Germinal center (tissue), 1 donor: ENCODE data around the gene ZBTB17.

ENCODE experiments used
- DNase-seq: peaks from one replicate; pipeline ENCODE4 v3.0.0; 2012; ENCODE audit warnings: mixed read lengths, low spot score

Gene ZBTB17

DNA sequence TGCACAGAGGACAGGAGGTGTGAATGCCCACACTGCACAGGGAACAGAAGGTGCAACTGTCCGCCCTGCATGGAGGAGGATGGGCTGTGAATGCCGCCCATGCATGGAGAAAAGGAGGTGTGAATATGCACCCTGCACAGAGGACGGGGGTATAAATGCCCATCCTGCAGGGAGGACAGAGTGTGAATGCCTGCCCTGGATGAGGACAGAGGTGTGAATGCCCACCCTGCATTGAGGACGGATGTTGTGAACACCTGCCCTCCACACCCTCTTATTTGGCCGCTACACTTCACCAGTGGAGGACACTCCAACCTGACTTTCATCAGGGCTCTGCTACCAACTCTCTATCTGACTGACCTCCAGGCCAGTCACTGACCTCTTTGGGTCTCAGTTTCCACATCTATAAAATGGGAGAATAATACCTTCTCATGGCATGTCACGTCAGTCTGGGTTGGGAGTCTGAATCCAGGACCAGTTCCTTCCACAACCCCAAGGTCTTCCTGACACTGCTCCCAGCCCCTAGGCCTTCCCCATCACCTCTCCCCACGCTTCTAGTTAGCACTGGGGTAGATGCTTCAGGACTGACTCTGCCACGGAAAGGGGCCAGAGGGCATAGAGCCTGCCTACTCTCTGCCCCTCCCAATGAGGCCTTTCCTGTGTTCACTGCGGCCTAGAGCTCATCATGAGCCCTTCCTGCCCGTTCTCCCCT lies 28.4 kb downstream of the ZBTB17 start:
- DNase-seq: no peak

DNA sequence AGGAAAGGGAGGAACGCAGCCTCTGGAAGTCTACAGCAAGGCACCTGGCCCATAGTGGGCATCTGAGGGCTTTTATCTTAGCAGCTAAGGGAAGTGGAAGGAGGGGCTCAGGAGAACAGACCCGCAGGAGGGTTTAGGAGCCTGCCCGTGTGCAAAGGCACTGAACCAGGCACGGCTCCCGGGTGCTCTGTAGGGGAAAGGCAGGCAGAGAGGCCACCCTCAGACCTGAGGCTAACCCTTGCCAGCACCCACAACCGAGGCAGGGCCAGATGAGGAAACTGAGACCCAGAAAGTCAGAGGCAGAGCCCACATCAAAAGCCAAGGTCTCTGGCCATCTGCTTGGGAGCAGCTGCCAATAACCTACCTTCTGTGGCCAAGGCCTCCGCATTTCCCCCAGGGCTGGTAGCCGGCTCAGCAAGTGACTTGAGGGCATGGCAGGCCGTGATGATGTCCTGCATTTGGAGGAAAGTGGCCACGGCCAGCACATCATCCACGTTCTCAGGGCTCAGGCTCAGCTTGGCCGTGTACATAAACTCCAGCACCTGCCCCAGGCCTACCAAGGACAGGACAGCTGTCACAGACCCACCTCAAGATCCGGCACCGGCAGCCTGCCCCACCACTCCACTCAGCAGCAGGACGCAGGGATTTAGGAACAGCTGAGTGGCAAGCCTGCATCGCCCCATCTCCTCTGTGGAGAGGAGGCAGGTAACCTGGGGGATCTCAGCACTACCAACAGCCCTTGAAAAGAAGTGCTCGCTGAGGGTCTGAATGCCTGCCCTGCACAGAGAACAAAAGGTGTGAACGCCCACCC lies 29.1 kb downstream of the ZBTB17 start:
- DNase-seq: no peak

DNA sequence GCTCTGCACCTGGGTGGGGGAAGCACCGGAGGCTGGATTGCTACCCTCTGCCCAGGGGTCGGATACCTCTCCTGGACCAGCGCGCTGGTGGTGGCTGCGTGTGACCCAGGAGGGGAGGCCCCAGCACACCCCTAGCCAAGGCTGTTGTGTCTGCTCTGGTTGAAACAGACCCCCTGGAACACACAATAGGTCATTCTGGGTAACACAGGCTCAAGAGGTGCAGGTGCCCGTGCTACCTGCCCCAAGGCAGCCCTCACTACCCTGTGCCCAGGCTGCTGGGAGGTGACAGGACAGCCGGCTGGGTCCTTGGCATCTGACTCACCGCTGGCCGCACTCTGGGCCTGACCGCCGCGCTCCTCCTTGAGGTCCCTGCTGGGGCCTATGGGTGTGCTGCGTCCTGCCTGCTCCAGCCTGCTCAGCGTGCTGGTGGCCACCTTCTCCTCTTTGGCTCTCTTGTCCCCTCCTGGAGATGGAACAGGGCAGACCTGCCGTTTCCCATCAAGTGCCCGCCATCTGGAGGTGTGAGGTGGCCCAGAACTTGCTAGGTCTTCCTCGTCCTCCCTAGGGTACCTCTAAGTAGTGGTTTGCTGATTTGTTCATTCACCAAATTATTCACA lies 30.0 kb downstream of the ZBTB17 start:
- no peak for DNase-seq

DNA sequence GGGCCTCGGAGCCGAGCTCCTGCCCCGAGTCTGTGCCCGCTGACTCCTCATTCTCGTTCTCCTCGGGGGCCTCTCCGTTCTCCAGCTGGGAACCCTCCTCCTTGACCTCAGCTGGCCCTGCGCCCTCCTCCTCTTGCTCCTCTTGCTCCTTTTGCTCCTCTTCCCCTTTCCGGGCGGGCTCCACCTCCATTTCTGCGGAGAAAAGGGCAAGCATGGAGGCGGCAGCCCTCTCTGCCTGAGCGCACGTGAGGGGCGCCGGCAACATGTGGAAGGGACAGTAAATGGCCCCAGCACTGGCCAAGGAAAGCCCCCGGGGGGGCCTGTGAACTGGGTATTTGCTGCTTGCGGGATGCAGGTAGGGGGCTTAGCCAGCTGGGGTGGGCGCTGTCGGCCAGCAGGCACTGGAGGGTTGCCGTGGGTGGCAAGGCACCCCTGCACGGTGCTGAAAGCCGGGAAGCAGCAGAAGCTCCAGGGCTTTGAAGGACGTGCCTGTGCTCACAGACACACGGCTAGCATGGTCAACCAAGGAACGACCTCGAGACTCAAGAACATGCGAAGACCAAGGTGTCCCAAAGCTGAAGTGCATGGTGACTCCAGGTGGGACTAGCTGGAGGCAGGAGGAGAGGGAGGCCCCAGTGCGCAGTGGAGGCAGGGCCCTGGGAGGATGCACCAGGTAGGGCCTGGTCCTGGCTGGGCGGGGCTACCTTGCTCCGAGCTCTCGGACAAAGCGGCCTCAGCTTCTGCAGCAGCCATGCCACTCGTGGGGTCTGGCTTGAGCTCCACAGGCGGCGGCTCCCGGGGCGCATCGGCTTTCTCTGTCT lies 30.7 kb downstream of the ZBTB17 start:
- DNase-seq: no peak

DNA sequence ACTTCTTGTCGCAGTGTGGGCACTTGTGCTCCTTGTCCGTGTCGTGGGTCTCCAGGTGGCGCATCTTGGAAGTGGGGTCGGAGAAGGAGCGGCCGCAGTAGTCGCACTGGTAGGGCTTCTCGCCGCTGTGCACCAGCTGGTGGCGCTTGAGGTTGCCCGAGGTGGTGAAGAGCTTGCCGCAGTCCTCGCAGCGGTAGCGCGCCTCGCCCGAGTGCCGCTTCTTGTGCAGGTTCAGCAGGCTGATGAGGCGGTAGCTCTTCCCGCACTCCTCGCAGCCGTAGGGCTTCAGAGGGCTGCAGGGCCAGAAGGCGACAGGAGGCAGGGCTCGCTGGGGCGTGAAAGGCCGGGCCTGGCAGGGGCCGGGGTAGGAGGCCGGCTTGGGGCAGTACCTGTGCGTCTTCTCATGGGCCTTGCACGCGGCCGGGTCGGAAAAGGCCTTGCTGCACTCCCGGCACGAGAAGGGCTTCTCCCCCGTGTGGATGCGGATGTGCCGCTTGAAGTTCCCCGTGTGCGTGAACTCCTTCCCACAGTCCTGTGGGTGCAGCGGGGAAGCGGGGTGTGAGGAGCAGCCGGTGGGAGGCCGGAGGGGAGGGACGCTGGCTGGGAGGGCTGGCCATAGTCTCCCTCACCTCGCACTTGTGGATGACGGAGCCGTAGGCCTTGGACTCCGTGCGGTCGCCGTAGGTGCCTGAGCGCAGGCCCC lies 31.4 kb downstream of the ZBTB17 start:
- no peak for DNase-seq

DNA sequence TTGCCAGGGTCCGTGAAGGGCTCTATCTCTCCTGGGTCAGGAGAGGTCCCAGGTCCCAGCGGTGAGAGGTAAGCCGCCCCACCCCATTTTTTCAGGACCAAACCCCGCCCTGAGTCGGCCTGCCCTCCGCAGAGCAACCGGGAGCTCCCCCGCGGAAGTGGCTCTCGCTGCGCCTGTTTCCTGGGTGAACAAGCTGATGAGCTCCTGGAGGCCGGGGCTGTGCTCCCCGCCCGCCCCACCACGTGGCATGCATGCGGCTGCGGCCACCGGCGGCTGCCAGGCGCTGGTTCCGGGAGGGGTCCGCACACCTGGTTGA lies 32.0 kb downstream of the ZBTB17 start:
- DNase-seq: no peak

DNA sequence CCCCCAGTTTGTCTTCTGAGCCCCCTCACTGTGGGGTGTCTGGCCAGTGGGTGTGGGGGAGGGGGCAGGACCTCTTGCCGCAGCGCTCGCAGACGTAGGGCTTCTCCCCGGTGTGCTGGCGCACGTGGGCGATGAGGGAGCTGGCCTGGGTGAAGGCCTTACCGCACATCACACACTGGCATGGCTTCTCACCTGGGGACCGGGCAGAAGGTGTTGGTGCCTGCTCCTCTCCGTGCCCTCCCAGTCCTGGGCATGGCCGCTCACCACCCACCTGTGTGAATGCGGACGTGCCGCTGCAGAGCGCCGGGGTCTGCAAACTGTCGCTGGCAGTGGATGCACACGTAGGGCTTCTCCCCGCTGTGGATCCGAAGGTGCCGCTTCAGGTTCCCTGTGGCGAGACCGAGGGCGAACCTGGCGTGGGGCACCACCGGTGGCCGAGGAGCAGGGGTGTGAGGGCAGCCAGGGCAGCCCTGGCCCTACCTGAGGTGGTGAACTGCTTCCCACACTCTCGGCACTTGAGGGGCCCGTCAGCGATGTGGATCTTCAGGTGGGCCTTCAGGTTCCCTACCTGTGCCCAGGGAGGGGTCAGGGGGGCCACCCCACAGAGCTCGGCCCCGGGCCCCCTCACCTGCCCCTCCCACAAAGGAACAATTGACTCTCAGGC lies 32.4 kb downstream of the ZBTB17 start:
- DNase-seq: no peak

DNA sequence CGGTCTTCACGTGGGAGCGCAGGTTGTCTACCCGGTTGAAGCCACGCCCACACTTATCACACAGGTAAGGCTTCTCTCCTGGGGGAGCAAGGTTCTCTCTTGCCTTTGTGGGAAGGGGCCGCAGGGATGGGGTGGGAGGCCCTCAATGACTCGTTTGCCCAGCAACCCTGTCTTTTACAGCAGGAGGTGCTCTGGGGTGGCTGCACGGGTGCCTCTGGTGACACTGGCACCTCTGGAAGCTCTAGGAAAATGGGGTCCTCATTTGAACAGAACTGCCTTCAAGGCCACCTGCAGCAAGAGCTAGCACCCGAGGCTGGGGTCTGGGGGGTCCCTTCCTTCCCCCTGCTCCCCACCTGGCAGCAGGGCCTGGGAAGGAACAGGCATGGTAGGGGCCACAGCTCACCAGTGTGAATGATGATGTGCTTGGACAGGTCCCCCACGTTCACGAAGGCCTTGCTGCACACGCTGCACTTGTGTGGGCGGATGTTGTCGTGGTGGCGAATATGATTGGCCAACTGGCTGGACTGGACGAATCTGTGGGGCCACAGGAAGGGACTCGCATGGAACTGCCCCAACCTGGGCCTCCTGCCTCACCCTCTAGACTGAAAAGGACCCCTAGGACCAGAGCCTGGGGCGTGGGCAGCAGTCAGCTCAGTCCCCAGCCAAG lies 33.1 kb downstream of the ZBTB17 start:
- no peak for DNase-seq

DNA sequence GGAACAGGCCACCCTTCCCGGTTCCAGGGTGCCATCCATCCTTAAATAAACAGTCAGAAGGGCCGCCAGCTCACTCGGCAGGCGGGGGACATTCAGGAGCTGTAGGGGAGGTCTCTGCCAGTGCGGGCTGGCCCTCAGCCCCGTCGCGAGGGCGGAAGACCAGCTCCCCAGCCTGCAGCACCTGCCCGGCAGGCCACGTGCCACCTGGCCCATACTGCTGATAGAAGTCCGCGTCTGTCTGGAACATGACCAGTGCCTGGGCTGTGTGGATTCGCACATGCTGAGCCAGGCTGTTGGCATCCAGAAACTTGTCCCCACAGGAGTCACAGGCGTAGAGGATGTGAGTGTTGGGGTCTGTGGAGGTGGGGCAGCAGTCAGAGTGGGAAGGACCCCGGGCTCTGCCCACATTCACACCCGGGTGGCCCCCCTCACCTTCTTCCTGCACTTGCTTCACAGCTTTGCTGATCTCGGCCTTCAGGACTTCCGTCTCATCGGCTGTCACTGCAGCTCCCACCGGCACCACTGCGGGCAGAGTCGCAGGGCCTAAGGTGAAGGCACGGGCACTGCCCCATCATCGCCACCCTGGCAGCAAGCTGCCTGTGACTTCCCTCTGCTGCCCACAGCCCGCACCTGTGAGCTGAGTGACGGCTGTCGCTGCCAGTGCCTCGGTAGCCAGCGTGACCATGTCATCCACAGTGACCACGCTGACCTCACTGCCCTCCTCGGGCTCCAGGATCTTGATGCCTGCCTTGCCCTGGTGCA lies 33.8 kb downstream of the ZBTB17 start:
- no peak for DNase-seq

DNA sequence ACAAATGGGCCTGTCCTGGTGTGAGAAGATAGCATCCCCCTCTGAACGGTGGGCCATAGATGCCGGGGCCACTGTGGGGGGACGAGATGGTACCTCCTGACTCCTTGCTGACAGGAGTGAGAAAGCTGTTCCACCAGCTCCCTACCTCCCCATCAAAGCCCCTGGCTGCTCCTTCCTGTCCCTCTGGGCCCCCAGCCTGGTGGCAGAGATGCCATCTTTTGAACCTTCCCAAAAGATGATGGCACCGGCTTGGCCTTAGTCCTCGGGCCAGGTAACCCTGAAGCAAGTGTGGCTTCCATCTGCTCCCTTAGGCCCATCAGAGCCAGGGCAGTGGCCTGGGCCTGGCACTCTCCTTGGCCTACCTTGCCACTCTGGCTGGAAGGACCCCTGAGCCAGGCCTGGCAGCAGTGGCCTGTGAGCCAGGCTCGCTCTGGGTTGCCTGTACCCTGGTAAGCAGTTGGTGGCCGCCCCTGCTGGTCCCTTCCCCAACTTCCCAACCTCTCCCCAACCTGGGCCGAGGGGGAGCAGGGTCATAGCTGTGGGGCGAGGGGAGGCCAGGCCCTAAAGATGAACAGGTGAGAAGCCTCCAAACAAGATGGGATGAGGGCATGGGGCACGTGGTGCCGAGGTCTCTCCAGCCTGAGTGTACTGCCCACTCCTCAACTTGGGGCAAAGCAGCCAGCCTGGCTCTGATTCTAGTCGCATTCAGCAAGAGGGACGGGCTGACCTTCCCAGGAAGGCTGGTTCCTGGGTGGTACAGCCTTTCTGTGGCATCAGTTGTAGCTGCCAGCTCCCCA lies 34.7 kb downstream of the ZBTB17 start:
- DNase-seq: no peak

DNA sequence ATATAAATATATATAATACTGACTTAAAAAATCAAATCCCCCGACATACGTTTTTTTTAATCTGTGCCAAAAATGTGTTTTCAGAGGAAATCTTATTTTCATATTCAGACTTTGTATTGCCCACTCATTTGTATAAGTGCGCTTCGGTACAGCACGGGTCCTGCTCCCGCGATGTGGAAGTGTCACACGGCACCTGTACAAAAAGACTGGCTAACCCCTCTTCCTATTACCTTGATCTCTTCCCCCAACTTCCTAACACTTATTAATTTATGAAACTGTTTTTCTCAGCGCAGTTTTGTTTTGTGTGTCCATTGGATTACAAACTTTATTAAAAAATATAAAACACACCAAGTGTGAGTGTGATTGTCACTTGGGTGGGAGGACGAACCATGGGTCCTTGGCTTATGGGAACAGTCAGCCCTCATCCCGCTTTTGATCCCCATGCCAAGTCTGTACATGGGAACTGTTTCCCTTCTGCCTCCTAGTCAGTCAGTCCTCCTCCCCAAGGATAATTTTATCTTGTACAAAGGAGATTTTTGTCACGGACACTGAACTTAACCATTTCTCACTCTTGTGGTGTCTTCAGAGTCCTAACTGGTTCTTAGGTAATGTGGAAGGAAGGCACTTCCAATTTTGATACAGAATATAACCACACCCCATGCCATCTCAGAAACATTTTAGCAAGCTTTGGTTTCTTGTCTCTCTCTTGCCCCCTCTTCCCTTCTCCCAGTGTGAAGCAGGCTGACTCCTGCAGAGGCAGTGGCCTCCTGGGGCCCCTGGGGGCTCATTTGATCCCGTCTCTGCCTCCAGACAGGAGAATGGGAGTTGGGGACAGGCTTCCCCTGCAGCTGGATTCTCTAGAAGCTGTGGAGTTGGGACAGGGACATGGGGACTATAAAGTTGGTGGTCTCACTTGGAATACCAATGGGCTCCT lies 35.5 kb downstream of the ZBTB17 start:
- DNase-seq: no peak

DNA sequence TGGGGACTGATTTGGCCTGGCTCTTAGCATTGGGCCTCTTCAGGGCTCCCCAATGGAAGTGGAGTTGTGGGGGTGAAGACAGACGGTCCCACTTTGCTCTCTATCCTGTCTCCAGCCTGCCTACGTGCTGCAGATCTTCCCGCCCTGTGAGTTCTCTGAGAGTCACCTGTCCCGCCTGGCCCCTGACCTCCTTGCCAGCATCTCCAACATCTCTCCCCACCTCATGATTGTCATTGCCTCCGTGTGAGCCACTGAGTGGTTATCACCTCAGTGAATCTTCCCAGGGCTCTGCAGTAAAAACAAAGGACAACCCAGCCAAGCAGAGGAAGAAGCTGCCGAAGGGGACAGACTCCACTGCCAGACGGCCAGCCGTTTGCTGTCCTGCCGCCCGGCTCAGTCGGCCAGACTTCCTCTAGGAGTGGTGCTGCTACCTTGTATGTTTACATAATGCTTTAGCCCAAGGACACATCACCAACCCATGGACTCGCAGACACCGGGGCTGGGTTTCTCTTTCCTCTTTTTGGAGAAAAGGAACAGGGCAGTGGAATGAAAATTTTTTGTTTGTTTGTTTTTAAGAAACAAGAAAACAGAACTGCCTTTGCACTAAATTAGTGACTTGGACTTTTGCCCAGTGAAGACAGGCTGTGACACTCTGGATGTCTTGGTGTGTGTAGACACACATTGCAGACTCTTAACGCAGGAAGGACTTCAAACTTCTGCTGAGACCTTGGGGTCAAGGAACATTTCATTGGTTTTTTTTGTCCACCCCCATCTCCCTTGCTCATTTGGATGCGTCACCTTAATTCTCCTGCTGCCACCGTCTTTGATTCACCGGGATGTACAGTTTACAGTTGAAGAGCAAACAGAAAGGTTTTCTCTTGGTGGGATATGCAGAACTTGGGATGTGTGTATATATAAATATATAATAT lies 36.5 kb downstream of the ZBTB17 start:
- no peak for DNase-seq

DNA sequence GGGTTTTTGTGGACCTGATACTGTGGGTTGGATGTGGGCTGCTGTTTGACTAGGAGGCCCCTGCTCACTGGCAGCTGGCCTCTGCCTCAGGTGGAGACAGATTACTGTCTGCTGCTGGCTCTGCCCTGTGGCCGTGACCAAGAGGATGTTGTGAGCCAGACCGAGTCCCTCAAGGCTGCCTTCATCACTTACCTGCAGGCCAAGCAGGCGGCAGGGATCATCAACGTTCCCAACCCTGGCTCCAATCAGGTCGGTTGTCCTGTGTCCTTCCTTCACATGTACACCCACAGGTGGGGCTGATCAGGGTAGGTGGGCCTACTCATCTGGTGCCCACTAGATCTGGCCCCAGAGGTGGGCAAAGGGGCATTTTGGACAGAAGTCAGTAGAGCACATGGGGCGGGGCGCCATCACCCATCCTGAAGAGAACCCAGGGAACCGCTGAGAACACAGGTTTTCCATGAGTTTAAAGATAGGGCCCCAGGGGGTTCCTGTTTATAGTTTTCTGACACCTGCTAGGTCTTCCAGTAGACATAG lies 37.2 kb downstream of the ZBTB17 start:
- peak; percentile 3 for DNase-seq

DNA sequence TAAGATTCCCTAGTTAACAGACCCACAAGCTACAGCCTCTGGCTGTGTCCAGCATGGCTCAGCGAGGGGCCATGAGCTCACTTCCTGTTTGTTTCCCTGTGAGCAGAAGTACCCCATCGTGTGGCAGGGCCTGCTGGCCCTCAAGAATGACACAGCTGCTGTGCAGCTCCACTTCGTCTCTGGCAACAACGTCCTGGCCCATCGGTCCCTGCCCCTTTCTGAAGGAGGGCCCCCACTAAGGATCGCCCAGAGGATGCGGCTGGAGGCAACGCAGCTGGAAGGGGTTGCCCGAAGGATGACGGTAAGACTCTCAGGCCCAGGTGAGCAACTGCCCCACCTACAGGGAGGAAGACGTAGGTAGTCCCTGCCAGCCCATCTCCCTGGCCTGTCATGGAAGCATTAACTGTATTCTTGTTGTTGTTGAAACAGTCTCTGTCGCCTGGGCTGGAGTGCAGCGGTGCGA lies 38.2 kb downstream of the ZBTB17 start:
- DNase-seq: peak; percentile 5

DNA sequence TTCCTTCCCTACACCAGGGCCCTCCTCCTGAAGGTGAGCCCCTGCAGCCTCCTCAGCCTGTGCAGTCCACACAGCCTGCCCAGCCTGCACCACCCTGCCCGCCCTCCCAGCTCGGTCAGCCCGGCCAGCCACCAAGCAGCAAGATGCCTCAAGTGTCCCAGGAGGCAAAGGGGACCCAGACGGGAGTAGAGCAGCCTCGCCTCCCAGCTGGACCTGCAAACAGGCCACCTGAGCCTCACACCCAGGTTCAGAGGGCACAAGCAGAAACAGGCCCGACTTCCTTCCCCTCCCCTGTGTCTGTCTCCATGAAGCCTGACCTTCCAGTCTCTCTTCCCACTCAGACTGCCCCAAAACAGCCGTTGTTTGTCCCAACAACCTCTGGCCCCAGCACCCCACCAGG lies 38.8 kb downstream of the ZBTB17 start:
- no peak for DNase-seq

DNA sequence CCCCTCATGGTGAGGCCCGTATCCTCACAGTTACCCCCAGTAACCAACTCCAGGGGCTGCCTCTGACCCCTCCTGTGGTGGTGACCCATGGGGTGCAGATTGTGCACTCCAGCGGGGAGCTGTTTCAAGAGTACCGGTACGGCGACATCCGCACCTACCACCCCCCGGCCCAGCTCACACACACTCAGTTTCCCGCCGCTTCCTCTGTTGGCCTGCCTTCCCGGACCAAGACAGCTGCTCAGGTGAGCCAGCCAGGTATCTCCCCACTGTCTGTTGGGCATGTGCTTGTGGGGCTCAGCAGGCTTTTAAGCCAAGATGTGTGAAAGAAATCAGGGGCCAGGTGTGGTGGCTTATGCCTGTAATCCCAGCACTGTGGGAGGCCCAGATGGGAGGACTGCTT lies 39.9 kb downstream of the ZBTB17 start:
- DNase-seq: no peak
